ENCODE data around the gene NLRP2B. TPM values are rescaled to one million over a fixed set of nuclear protein-coding genes. Genes with fewer than 3 reads are reported as not detected.

NLRP2B gene
- total RNA-seq = not detected in 2 replicates

DNA sequence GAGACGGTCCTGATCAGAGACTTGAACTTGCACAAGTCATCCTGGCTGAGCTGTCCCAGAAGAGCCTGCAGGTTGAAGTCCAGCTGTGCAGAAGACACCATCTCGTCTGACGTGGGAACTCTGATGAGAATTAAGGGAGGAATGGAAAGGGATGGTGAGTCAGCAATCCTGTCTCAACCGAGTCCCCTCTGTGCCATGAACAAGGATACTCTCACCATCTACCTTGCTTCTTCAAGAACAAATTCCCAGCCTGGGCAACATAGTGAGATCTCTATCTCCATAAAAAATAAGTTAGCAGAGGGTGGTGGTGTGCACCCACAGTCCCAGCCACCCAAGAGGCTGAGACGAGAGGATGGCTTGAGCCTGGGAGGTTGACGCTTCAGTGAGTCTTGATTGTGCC is at the start of gene NLRP2B:
Gene NLRP2B, minus strand, starts transcription at position 101 of the 400 bp plus-strand sequence.

Other genes with a start within 250 kb of the NLRP2B start
- gene ZXDB, start 88.2 kb downstream of the NLRP2B start, total RNA-seq = 8.4 and 9.6 TPM in 2 replicates
- 3.6 and 6.5 TPM in 2 replicates for gene ZXDA, start 230.2 kb upstream of the NLRP2B start, total RNA-seq